Spleen (tissue), 11 donors: ENCODE results near the gene BTG4. TPM values are rescaled to one million over a fixed set of nuclear protein-coding genes. Genes with fewer than 3 reads are reported as not detected.

ENCODE experiments used
- DNase-seq: peaks from one replicate; pipeline ENCODE4 v3.0.0-alpha.2; 2020
- H3K27ac ChIP-seq, 8 donors: fragments of 200-600 bp; sonication (generic) in 7 of 8; 1 replicate in 4 of 8; 2 replicates in 4 of 8; pipeline versions ENCODE4 v1.5.0 to v1.8.0; 2016 to 2021; ENCODE audit warnings: inconsistent platforms in 4 of 8, mild to moderate bottlenecking in 4 of 8, moderate library complexity in 1 of 8
- H3K27me3 ChIP-seq, 7 donors: fragments of 200-600 bp; sonication (generic) in 6 of 7; replicated peaks in 1 of 7; 1 replicate in 4 of 7; 2 replicates in 3 of 7; pipeline versions ENCODE4 v1.5.0 to v1.8.0; 2016 to 2021; ENCODE audit warnings: inconsistent platforms in 3 of 7, mild to moderate bottlenecking in 1 of 7
- H3K36me3 ChIP-seq, 6 donors: fragments of 200-600 bp; sonication (generic) in 5 of 6; 1 replicate in 4 of 6; 2 replicates in 2 of 6; pipeline versions ENCODE4 v1.5.0 to v1.8.0; 2016 to 2021; ENCODE audit warnings: inconsistent platforms in 2 of 6
- H3K4me1 ChIP-seq, 6 donors: fragments of 200-600 bp; sonication (generic) in 5 of 6; 1 replicate in 3 of 6; 2 replicates in 3 of 6; pipeline versions ENCODE4 v1.5.0 to v1.8.0; 2016 to 2021; ENCODE audit warnings: inconsistent platforms in 3 of 6
- H3K4me3 ChIP-seq, 8 donors: fragments of 200-600 bp; sonication (generic) in 7 of 8; 1 replicate in 4 of 8; 2 replicates in 4 of 8; pipeline versions ENCODE4 v1.5.0 to v1.8.0; 2016 to 2021; ENCODE audit warnings: inconsistent platforms in 4 of 8, mild to moderate bottlenecking in 4 of 8, moderate library complexity in 2 of 8
- H3K9me3 ChIP-seq, 8 donors: fragments of 200-600 bp; sonication (generic) in 7 of 8; 1 replicate in 4 of 8; 2 replicates in 4 of 8; pipeline versions ENCODE4 v1.5.0 to v1.8.0; 2016 to 2021; ENCODE audit warnings: inconsistent platforms in 4 of 8
- CTCF ChIP-seq, 11 experiments: fragments of 200-600 bp in 7 of 11; fragments of 450-650 bp in 4 of 11; sonication (generic) in 4 of 11; IDR thresholded peaks in 8 of 11; conservative IDR thresholded peaks in 3 of 11; 1 replicate in 7 of 11; 2 replicates in 4 of 11; pipeline versions ENCODE4 v1.4.0 to v1.8.0; 2016 to 2021; ENCODE audit warnings: antibody characterized with exemption in 11 of 11, inconsistent platforms in 4 of 11, mild to moderate bottlenecking in 1 of 11
- POLR2A ChIP-seq, 3 donors: fragments of 450-650 bp; IDR thresholded peaks; one replicate each; pipeline ENCODE4 v1.5.1; 2017; ENCODE audit warnings: antibody characterized with exemption in 3 of 3, mild to moderate bottlenecking in 1 of 3
- POLR2AphosphoS5 ChIP-seq, 3 donors: sonication (generic); formaldehyde crosslinking; IDR thresholded peaks; one replicate each; pipeline ENCODE4 v1.5.1; 2017; ENCODE audit warnings: antibody characterized with exemption in 3 of 3
- WGBS, 5 donors: extraction: QIAGEN DNeasy Blood & Tissue Kit in 3 of 5; methylation state at CpG; one replicate each; pipeline versions ENCODE4 v1.1.5 to v1.1.7; 2013 to 2018; 5-methylcytosine and 5-hydroxymethylcytosine counted together
- intact Hi-C: fragments of 100-400 bp; cut with DNase I; formaldehyde crosslinking; loops from one replicate; pipeline ENCODE4 v1.15.0; 2023; ENCODE audit warnings: low total_unique reads
- polyA plus RNA-seq, 3 donors: library from polyadenylated mRNA; stranded (reverse); fragments of 200-250 nt; gene quantifications; one replicate each; pipeline ENCODE4 v1.2.1, GENCODE V29; 2013
- total RNA-seq, 7 donors: library from RNA; depleted of rRNA in 3 of 7; stranded (reverse); fragments of >200 nt in 3 of 7; fragmentation: NEBNext Ultra II Directional in 4 of 7; extraction: Animal tissue kit (Norgen Biotek cat#: 25700) in 4 of 7; gene quantifications; one replicate each; pipeline versions ENCODE4 v1.1.0 to v1.2.1, GENCODE V29; 2016 to 2021
- donor health status: healthy with polysubstance abuse.
- donor health status: DM: no; HTN: no; CAD: no; lungs with moderate emphysema.
- donor health status: DM: no; HTN: no; CAD: no.
- donor health status: Bipolar disorder and iron deficiency.
- donor health status: healthy.
- donor health status: DM: no; HTN: no; CAD: no.
- donor health status: DM: yes; HTN: yes; CAD: no.

Gene BTG4
- total and polyA plus RNA-seq, 10 donors: not detected

GRCh38 chr11:111455291-111456085 is 56.7 kb downstream of the BTG4 start:
- Histone ChIP-seq H3K27ac (no peak overlapping the region), H3K27me3 (peaks cover 0 to 24% (median 3%) of the 10 kb centered on the region in 7 donors), H3K9me3 (no peaks in the 10 kb centered on the region), H3K4me3 (no peak overlapping the region), H3K4me1 (peaks cover 0 to 6% (median 0%) of the 10 kb centered on the region in 6 donors), H3K36me3 (no peaks in the 10 kb centered on the region)
- intact Hi-C loops: no loop called here
- no peak for TF ChIP-seq POLR2A (IDR thresholded peaks at IDR 0.05)
- no peak for TF ChIP-seq CTCF (IDR thresholded peaks at IDR 0.05 in 8 of 11, conservative IDR thresholded peaks at IDR 0.05 in 3 of 11)
- no peak for TF ChIP-seq POLR2AphosphoS5 (IDR thresholded peaks at IDR 0.05)
- 73 to 85% (median 82%) methylated on average over 21 of the region's 21 CpGs for WGBS, 5 donors
- no peak for DNase-seq

GRCh38 chr11:111454561-111455192 is 57.5 kb downstream of the BTG4 start:
- Histone ChIP-seq H3K9me3 (no peaks in the 10 kb centered on the region), H3K36me3 (no peaks in the 10 kb centered on the region), H3K4me3 (no peak overlapping the region), H3K4me1 (peaks cover 0 to 14% (median 2%) of the 10 kb centered on the region in 6 donors), H3K27ac (no peak overlapping the region), H3K27me3 (peaks cover 0 to 16% (median 3%) of the 10 kb centered on the region in 7 donors)
- TF ChIP-seq POLR2A (IDR thresholded peaks at IDR 0.05) (no peak), CTCF (IDR thresholded peaks at IDR 0.05 in 8 of 11, conservative IDR thresholded peaks at IDR 0.05 in 3 of 11) (peak in 5 of 11 experiments; percentile 34 to 45 (median 38))
- 50 to 59% (median 53%) methylated on average over 11 of the region's 11 CpGs for WGBS, 5 donors
- DNase-seq: no peak
- intact Hi-C loops: no loop called here

DNA sequence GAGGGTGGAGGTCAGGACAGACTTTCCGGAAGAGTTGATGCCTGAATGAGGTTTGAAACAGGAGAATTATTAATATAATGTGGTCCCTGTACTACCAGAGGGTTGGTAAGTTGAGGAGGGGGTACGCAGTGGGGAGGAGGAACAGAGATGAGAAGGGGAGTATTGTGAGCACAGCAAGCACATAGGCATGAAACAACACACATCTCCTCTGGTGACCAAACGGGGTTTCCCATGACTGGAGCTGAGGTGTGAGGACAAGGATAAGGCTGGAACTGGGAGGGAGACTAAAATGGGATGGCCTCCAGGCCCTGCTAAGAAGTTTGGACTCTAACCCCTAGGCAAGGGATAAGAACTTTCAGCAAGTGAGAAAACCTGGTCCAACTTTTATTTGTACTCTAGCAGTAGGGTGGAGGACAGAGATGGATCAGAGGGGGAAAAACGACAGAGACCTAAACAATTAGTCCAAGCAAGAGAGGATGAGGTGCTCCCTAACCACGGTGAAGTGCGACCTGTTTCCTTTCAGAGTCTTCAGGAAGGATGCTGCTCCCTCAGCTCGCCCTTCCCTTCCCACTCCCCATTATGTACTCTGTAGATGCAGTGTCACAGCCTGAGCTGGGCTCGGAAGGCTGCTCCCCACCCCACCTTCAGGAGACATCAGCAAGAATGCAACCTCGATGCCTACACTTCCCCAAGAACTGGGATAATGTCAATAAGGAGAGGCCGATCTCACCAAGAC is 59.2 kb downstream of the BTG4 start:
- H3K9me3 ChIP-seq: no peaks in the 10 kb centered on the region
- peaks cover 0 to 11% (median 0%) of the 10 kb centered on the region in 7 donors for H3K27me3 ChIP-seq
- DNase-seq: no peak
- H3K36me3 ChIP-seq: no peaks in the 10 kb centered on the region
- TF ChIP-seq POLR2AphosphoS5 (IDR thresholded peaks at IDR 0.05): no peak
- TF ChIP-seq POLR2A (IDR thresholded peaks at IDR 0.05): no peak
- intact Hi-C loops: no loop called here
- 59 to 73% (median 64%) methylated on average over 9 to 10 of the region's 10 CpGs for WGBS, 5 donors
- H3K4me3 ChIP-seq: no peak overlapping the region
- peaks cover 0 to 14% (median 2%) of the 10 kb centered on the region in 6 donors for H3K4me1 ChIP-seq
- H3K27ac ChIP-seq: no peak overlapping the region

DNA sequence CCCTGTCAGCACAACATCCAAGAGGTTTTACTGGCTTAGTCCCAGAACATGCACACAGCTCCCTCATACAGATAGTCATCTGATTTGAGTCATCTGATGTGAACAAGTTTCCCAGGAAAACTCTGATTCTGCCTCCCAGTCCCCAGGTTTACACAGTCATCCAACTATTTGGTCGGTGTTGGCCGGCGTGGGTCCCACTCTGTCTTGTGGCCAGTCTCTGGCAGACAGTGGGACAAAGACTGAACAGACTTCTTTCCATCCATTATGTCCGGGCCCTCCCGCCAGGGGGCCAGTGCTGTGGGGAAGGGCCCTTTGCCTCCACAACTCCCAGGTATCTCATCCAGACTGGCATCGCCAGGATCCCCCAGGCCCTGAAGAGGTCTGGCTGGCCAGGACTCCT is 60.0 kb downstream of the BTG4 start:
- Histone ChIP-seq H3K36me3 (no peaks in the 10 kb centered on the region), H3K27ac (no peak overlapping the region), H3K9me3 (no peaks in the 10 kb centered on the region), H3K4me3 (no peak overlapping the region), H3K4me1 (peaks cover 0 to 15% (median 4%) of the 10 kb centered on the region in 6 donors), H3K27me3 (peaks cover 0 to 11% (median 0%) of the 10 kb centered on the region in 7 donors)
- 92 to 97% (median 95%) methylated on average over 4 to 6 of the region's 6 CpGs for WGBS, 5 donors
- DNase-seq: no peak
- intact Hi-C loops: no loop called here
- no peak for TF ChIP-seq POLR2AphosphoS5 (IDR thresholded peaks at IDR 0.05)
- TF ChIP-seq POLR2A (IDR thresholded peaks at IDR 0.05): no peak
- TF ChIP-seq CTCF (IDR thresholded peaks at IDR 0.05 in 8 of 11, conservative IDR thresholded peaks at IDR 0.05 in 3 of 11): no peak
